ENCODE data around the gene PPARG.
"Not testable (repeated sequence)": the region's sequence is repeated elsewhere in the genome, so short reads cannot be mapped to it uniquely, and the experiment has no call there.

Gene PPARG

DNA sequence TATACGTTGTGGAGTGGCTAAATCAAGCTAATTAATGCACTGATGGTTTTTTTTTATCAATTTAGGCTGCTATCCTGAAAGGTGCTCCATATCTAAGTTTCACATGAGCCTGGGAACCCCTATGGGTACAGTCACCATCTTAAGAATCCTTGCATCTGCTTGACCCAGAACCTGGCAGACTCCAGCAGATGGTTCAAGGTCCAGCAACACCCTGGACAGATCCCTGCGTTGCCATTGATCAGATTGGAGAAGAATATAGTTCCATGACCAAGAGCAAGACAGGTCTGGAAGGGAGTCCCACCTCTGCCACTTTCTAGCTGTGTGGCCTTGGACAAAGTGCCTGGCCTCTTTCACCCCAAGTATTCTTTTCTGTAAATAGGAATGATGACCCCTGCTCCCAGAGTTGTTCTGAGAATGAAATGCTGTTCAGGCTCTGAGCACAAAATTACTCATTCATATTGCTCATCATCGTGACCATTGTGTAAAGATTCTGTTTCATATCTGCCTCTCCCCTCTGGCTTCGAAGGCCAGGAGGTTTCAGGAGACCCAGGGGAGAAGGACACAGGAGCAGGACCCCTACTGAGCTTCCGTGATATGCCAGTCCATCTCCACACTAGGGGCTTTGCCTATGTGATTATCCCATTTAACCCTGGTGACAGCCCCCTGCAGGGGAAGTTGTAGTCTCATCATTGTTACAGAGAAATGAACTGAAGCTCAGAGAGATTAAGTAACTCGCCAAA is 165.4 kb downstream of the PPARG start:
- in situ Hi-C loops (cut with MboI; ENCODE audit: low sequenced_read_pairs), result no loop called here

DNA sequence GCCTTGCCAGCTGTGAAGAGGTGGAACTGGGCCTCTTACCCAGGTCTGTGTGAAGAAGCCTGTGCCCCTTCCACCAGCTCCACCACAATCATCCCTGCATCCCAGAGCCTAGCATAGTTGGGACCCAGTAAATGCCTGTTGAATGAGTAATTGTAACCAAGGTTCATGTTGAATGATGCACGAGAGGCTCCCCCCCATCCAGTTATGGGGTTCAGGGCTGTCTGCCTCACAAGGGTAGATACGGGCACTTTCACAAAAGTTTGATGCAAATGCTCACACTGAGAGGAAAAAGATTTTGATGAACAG is 165.9 kb downstream of the PPARG start:
- in situ Hi-C loops (cut with MboI; ENCODE audit: low sequenced_read_pairs), result no loop called here

DNA sequence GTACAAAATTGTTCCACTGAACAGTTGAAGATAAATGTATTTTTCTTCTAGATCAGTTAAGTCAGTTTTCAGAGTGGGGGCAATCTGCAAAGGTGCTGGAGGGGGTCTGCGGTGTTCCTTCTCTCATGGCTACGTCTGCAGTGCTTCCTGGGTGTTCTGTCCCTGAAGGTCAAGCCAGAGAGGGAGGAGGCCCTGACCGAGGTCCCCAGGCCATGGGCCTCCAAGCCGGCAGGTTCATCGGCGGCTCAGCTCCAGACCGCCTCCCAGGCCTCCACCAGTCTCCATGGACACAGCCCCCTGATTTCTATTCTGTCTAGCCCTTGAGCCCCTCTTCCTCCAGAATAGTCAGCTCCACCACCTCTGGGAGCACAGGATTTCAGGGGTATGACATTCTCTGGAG is 166.9 kb downstream of the PPARG start:
- in situ Hi-C loops (cut with MboI; ENCODE audit: low sequenced_read_pairs), result no loop called here

DNA sequence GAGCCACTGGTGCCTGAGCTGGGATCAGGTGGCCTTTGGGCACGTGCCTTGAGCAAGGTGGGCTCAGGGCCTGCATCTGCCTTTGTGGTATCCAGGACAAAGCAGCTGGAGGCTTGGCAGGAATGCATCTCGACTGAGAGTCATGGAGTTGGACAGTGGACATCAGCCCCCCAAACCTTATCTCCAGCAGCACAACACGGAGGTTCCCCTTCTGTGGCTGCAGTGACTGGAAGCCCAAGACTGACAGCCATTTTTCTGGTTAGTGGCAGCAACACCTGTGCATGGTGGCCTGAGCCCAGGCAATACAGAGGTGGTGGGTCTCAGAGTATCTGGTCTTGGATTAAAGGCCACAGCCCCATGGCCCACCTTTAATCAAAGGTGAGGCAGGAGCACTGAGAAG is 167.6 kb downstream of the PPARG start:
- in situ Hi-C loops (cut with MboI; ENCODE audit: low sequenced_read_pairs), result no loop called here

DNA sequence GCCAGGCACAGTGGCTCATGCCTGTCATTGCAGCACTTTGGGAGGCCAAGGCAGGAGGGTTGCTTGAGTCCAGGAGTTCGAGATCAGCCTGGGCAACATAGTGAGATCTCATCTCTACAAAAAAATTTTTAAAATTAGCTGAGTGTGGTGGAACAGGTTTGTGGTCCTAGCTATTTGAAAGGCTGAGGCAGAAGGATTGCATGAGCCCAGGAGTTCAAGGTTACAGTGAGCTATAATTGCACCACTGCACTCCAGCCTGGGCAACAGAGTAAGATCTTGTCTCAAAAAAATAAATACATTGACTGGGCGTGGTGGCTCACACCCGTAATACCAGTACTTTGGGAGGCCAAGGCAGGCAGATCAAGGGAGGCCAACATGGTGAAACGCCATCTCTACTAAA is 168.5 kb downstream of the PPARG start:
- in situ Hi-C loops (cut with MboI; ENCODE audit: low sequenced_read_pairs), result not testable (repeated sequence)

DNA sequence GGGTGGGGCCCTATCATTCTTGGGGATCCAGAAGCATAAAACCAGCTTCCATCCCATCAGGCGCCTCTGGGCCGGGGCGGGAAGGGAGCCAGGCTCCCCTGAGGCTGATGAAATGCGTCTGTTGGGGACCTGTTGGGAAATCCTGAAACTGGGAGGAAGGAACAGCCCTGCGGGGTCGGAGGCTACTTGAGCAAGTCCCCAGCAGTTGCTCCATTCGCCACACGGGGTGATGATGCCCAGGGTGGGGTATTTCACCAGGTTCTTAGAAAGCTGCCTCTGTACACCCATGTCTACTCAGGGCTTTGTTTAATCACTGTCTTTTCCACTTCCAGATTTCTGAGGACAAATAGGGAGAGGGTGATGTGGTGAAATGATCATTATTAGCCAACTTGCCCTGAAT is 170.0 kb downstream of the PPARG start:
- in situ Hi-C loops (cut with MboI; ENCODE audit: low sequenced_read_pairs), result no loop called here

DNA sequence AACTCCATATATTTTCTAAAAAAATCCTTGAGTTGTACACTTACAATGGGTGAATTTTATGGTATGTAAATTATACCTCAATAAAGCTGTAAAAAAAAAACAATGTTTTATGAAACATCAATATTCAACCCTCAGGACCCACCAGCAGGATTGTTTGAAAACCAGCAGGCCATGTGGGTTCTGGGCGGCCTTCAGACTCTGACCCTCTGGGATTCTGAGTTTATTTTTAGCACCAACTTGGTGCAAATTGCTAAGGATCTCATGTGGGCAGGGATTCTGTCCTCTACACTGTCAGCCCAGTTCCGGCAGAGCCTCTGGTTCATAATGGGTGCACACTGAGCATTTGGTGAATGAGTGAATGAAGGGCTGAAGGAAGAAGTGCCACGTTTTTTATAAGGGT is 171.3 kb downstream of the PPARG start:
- in situ Hi-C loops (cut with MboI; ENCODE audit: low sequenced_read_pairs), result no loop called here

DNA sequence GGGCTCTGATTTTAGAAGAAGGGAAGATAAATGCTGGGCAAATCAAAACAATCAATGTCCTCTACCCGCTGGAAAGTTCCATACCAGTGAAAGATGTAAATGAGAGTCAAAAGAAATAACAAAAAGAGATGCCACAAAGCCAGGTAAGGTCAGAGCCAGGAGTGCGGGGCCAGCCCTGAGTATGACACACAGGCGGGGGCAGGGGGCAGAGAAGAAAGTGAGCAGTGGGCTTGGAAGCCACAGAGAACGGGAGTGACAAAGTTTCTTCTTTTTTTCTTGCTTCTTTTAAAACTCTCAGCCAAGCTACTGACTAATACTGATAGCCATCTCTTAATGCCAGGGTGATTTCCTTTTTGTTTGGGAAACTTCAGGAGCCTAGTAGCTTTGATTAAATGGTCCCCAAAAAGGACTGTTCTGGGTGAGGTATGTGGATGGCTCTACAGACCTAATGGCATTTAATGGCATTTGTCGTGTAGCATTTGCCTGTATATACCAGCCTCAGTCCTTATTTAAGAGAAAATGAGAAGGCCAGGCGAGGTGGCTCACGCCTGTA is 172.3 kb downstream of the PPARG start:
- in situ Hi-C loops (cut with MboI; ENCODE audit: low sequenced_read_pairs), result no loop called here

DNA sequence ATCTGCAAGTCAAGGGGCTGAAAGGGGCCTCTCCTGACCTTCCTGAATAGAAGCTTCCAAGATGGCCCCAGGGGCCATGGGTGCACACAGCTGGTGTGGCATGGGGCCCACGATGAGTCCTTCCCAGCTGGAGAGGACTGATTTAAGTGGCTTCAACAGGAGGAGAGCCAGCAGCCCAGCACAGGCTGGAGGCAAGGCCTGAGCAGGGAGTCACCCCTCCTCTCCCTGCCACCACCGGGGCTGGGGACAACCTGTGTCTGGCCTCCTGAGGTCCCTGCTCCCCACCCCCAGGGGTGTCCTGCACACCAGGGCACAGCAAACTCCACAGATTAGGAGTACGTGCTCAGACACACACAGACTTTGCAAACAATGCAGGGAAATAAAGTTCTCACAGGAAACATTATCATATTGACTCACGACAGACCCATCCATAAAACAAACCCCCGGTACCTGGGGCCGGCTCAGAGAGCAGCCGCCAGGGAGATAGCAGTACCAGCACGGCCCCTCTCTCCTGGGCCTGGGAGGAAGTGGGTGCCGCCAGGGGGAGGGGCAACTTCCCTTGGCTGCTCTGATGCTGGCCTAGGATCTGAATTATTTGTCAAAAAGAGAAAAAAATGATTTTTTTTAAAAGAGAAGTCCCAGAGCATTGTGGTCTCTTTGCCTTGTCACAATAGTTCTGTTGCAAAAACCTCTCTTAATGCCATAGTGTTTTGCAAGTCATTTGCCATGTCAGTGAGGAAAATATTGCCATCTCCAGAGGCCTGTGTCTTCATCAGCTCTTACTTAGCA is 173.5 kb downstream of the PPARG start:
- in situ Hi-C loops (cut with MboI; ENCODE audit: low sequenced_read_pairs), result no loop called here

DNA sequence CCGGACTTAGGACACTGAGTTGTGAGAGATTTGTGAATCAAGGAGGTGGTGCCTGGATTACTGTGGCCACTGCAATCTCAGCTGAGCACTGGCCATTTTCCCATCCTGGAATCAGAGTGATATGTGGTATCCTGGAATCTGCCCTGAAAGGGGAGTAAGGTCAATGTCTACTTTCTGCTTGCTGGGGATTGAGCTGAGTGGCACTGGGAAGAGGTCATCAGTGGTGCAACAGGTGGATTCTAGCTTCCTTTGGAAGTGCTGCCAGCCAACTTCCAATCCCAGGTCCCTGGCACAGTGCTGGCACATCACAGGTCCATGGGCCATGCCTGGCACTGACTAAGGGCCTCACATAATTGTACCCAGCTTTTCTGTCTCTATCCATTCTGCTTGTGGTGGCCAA is 174.8 kb downstream of the PPARG start:
- in situ Hi-C loops (cut with MboI; ENCODE audit: low sequenced_read_pairs), result no loop called here

DNA sequence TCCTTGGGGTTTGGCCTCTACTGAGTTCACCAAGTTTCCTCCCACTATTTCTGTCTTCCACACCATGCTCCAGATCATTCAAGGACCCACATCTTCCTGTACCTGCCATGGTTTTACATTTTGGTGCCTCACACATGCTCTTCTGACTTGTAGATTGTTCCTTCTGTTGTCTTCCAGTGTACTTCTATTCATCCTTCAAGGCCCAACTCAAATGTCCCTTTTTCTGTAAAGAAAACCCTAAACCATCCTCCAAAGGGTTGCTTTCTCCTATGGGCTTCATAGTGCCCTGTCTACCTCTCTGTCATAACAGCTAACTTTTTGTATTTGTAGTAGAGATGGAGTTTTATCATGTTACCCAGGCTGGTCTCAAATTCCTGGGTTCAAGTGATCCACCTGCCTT is 175.3 kb downstream of the PPARG start:
- in situ Hi-C loops (cut with MboI; ENCODE audit: low sequenced_read_pairs), result no loop called here

DNA sequence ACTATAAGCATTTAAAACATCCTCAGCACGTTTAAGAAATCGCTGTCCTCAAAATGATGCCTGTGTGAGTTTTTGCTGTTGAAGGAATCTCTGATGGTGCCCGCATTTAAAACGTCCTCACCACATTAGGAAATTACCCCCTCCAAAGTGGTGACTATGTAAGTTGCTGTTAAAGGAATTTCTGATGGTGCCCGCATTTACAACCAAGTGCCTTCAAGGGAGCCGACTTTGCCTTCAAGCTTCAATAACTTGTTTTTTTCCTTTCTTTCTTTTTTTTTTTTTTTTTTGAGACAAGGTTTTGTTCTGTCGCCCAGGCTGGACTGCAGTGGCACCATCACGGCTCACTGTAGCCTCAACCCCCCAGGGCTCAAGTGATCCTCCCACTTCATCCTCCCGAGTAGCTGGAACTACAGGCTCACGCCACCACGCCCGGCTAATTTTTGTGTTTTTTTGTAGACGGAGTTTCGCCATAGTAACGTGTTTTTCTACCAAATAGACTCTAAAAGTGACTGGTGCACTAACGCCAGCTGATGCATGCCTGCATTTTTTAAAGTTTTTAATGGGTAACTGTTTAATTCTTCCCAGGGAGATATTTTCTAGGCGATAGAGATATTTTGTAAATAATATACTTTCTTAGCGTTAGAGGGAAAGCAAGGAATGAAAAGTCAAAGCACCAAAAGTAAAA is 176.4 kb downstream of the PPARG start:
- in situ Hi-C loops (cut with MboI; ENCODE audit: low sequenced_read_pairs), result no loop called here

DNA sequence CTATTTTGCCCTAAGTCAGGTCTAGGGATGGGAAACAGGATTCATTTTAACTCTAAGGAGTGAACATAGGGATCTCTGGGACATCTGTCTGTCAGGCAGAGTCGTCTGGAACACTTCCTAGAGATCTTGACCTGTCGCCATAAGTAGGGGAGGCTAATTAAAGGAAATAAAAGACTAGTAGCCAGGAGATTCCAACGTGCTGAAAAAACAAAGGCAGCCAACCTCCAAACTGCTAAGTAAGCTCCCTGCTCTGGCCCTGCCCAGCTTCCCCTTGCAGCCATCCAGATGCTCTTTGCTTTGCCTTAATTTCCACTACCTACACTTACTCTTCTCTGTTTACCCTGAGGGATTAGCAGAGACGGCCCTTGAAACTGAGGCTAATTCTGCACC is 177.0 kb downstream of the PPARG start:
- in situ Hi-C loops (cut with MboI; ENCODE audit: low sequenced_read_pairs), result no loop called here

DNA sequence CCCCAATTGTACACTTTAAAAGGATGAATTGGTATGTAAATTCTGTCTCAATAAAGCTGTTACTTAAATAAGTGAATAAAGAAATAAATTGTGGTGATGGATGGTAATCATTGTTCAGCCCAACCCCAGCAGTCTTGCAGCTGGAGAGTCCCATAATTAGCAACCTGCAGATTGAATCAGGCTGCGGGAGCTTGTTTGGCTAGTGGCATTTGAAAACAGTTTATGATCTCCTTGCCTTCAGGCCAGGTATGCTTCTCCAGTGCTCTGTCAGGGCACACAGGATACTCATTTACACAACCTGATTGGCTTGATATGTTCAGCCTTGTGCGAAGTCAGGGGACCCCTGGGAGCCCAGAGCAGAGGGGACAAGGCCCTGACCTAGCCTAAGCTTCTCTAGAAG is 178.9 kb downstream of the PPARG start:
- in situ Hi-C loops (cut with MboI; ENCODE audit: low sequenced_read_pairs), result no loop called here

DNA sequence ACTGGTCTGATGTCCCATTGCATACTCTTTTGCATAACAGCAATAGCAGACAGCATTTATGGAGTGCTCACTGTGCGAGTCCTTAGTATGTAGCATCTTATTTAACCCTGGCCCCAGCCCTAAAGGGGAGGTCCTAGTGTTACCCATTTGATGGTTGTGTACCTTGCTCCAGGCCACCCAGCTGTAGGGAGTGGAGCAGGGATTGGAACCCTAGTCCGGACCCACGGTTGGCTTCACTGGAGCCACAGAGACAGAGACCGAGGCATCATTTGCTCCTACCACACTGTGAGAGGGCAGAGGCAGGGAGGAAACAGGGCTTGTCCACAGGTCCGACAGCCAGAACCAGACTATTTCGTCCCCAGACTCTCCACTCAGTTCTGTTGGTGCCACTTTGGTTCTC is 179.4 kb downstream of the PPARG start:
- in situ Hi-C loops (cut with MboI; ENCODE audit: low sequenced_read_pairs), result no loop called here

DNA sequence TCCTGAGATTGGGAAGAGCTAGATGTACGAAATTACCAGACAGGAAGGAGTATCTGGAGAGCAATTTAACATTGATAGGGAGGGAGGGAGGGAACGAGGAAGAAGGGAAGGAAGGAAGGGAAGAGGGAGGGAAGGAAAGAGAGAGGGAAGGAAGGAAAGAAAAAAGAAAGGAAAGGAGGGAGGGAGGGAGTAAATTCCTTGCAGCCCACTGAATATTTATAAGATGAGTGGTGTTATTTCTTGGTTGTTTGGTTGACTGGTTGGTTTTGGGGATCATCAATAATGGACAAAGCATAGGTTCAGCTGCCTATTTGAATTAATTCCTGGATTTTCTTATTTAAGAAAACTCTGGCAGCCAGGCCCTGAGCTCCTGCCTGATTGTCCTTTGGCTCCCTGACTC is 179.9 kb downstream of the PPARG start:
- in situ Hi-C loops (cut with MboI; ENCODE audit: low sequenced_read_pairs), result no loop called here

DNA sequence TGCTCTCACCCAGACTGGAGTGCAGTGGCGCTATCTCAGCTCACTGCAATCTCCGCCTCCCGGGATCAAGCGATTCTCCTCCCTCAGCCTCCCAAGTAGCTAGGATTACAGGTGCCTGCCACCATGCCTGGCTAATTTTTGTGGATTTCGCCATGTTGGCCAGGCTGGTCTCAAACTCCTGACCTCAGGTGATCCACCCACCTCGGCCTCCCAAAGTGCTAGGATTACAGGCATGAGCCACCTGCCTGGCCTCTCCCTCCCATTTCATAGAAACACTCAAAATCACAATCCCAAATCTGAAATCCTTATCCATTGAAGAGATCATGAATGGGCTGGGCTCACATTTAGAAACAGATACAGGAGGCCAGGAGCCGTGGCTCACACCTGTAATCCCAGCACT is 180.4 kb downstream of the PPARG start:
- in situ Hi-C loops (cut with MboI; ENCODE audit: low sequenced_read_pairs), result not testable (repeated sequence)

DNA sequence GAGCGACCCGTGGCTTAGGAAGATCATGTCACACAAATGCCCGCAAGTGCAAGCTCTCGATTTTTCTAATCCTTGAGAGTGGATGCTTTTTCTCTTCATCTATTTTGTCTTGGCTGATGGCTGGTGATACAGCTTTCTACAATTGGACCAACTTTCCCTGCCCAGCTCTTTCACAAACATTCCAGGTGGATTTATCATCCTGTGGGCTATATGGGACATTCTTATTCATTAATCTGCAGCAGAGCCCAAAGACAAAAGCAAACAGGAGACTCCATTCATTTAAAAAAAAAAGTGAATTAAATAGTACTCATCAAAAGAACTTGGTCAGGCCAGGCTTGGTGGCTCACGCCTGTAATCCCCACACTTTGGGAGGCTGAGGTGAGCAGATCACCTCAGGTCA is 181.2 kb downstream of the PPARG start:
- in situ Hi-C loops (cut with MboI; ENCODE audit: low sequenced_read_pairs), result no loop called here

DNA sequence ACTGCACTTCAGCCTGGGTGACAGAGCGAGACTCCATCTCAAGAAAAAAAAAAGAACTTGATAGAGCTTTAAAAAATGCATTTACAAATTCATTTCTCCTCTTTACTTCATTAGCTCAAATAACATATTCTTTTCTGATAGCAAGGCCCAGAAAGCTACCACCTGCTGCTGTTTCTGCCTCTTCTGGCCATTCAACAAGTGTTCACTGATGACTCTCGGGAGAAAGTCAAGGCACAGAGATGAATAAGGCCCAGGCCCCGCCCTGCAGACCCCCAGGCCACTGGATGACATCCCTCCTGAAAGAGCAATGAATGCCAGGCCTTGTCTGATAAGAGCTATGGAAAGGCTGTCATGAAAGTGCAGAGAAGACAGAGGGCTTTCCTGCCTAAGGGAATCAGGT is 181.8 kb downstream of the PPARG start:
- in situ Hi-C loops (cut with MboI; ENCODE audit: low sequenced_read_pairs), result no loop called here

DNA sequence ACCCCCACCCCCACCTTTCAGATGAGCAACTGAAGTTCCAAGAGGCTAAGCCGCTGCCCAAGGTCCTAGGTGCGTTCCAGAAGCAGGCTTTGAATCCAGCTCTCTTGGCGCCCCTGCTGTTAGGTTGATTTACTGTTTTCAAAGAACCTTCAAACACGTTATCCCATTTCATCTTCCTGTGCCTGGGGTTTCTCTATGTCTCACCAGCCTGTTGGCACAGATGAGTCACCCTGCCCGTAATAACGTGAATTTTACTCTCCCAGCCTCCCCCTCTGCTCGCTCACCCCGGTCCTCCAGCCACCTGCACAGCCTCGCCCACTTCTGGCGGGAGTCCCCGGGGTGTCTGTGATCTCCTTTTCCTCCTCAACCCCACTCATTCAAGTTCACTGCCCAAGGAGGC is 182.4 kb downstream of the PPARG start:
- in situ Hi-C loops (cut with MboI; ENCODE audit: low sequenced_read_pairs), result no loop called here

DNA sequence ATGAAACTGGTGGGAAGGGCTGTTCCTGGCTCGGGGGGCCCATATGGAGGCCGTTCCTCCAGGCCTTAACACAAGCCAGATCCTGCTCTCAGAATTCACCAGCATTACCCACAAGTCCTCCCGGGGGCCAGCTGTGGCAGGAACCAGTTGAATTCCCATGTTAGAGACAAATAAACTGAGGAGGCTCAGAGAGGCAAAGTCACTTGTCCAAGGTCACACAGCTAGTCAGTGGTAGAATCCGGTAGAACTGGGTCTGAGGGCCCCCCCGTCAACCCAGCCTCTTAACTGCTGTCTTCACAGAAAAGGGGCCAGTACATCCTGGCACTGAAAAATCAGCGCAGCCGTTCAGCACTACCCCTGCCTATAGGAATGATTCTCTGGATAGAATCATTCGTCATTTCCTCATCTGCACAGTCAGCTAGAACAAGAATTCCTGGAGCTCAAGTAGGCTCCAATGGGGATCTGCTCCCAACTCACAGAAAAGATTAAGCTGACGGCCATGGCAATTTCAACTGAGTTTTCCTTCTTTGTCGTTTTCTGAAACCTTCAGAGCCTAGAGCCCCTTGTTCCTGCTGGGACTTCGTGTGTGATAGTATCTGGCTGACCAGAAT is 183.2 kb downstream of the PPARG start:
- in situ Hi-C loops (cut with MboI; ENCODE audit: low sequenced_read_pairs), result no loop called here

DNA sequence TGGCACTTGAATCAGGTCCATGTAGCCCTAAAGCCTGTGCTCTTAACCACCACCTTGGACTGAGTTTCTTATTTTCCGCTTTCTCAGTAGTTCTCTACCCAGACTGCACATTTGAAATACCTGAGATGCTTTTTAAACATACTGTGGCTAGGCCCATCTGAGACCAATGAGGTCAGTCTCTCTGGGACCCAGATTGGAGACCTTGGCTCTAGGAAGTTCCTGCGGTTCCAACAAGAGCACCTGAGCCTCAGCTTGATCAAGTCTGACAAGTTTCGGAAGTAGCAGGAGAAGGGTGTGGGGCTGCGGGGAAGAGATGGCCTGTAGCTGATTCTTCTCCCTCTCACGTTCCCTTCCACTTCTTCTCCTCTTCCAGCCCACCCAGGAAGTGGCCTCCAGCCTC is 183.9 kb downstream of the PPARG start:
- in situ Hi-C loops (cut with MboI; ENCODE audit: low sequenced_read_pairs), result no loop called here

Measured in HL-60/S4 (cell line).